H1 (cell line): ENCODE data around the gene KIF2C. TPM values are rescaled to one million over a fixed set of nuclear protein-coding genes. Genes with fewer than 3 reads are reported as not detected.

ENCODE experiments used
- BACH1 ChIP-seq: IDR thresholded peaks from 2 replicates; pipeline ENCODE4 v1.6.1; 2012; ENCODE audit warnings: low read length, improper control_type of control experiment
- CTCF ChIP-seq, 3 experiments: IDR thresholded peaks; 1 replicate in 2 of 3; 2 replicates in 1 of 3; pipeline versions ENCODE4 v1.5.1 to v1.6.1; 2011; ENCODE audit warnings: low read length in 3 of 3, mild to moderate bottlenecking in 3 of 3, inconsistent platforms in 2 of 3, low read depth in 1 of 3, moderate library complexity in 1 of 3; ENCODE audit not compliant: insufficient read depth in 1 of 3; ENCODE audit errors: control extremely low read depth in 1 of 3
- POLR2A ChIP-seq, 2 experiments: IDR thresholded peaks; 1 replicate in 1 of 2; 2 replicates in 1 of 2; pipeline ENCODE4 v1.6.1; 2011; ENCODE audit warnings: low read depth in 2 of 2, low read length in 2 of 2, mild to moderate bottlenecking in 2 of 2; ENCODE audit errors: control extremely low read depth in 1 of 2
- polyA plus RNA-seq, 7 experiments: library from polyadenylated mRNA; depleted of rRNA in 3 of 7; stranded (reverse) in 5 of 7; unstranded in 2 of 7; fragments of >200 nt in 5 of 7; fragments of 200-250 nt in 2 of 7; gene quantifications; 1 replicate in 5 of 7; 2 replicates in 1 of 7; 4 replicates in 1 of 7; pipeline versions ENCODE4 v1.2.1 to v1.2.3, GENCODE V29; 2011 to 2013; ENCODE audit warnings: missing spikeins in 2 of 7, mixed read lengths in 2 of 7
- total RNA-seq: library from RNA; stranded (reverse); fragmentation: NEBNext Ultra II Directional; extraction: Animal tissue kit (Norgen Biotek cat#: 25700); gene quantifications from 2 replicates; pipeline ENCODE4 v1.2.1, GENCODE V29; 2021

The KIF2C gene
- total and polyA plus RNA-seq, 2 of the 8 experiments (the other 6 are each of a cell fraction or from before 2014, with no cell fraction given) = 41.8 to 68.1 TPM

- TF ChIP-seq POLR2A (IDR thresholded peaks at IDR 0.05; ENCODE audit: control extremely low read depth in 1 of 2, low read depth in 2 of 2, low read length in 2 of 2) = peak in 1 of 2 experiments; percentile 50; a peak in 1 of 3 replicates
- TF ChIP-seq CTCF (IDR thresholded peaks at IDR 0.05; ENCODE audit: control extremely low read depth in 1 of 3, insufficient read depth in 1 of 3, low read depth in 1 of 3, low read length in 3 of 3) = peak; percentile 80 to 100 (median 100)
- TF ChIP-seq BACH1 = peak; percentile 74
Measured at GRCh38 chr1:44786138-44786840, 46.7 kb downstream of the KIF2C start (continued).
